Measurements from ENCODE around the gene C20orf173.

DNA sequence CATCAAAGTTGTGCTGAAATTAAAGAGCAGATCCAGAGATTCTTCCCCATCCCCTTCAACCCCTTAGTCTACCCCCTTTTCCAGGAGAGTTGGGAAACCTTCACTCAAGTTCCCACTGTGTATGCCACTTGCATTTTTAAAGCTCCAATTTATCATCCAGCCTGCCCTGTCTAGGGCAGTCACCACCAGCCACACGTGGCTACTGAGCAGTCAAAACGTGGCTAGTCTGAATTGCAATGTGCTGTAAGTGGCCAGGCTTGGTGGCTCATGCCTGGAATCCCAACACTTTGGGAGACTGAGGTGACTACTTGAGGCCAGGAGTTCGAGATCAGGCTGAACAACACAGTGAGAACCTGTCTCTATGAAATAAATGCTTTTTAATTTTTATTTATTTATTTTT lies 47.4 kb upstream of the C20orf173 start:
- TF ChIP-seq, protein P1, sequence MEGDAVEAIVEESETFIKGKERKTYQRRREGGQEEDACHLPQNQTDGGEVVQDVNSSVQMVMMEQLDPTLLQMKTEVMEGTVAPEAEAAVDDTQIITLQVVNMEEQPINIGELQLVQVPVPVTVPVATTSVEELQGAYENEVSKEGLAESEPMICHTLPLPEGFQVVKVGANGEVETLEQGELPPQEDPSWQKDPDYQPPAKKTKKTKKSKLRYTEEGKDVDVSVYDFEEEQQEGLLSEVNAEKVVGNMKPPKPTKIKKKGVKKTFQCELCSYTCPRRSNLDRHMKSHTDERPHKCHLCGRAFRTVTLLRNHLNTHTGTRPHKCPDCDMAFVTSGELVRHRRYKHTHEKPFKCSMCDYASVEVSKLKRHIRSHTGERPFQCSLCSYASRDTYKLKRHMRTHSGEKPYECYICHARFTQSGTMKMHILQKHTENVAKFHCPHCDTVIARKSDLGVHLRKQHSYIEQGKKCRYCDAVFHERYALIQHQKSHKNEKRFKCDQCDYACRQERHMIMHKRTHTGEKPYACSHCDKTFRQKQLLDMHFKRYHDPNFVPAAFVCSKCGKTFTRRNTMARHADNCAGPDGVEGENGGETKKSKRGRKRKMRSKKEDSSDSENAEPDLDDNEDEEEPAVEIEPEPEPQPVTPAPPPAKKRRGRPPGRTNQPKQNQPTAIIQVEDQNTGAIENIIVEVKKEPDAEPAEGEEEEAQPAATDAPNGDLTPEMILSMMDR (IDR thresholded peaks at IDR 0.05), result no peak
- no peak for TF ChIP-seq POLR2A (IDR thresholded peaks at IDR 0.05)

Data from lower leg skin (tissue), 3 donors.